Mesodermal cell (in vitro differentiated cells): ENCODE measurements around the gene CGREF1.

Experiments used
- H3K27ac ChIP-seq: 2 replicates; pipeline ENCODE4 v1.7.0; 2013; ENCODE audit warnings: mild to moderate bottlenecking, low read depth, low read length, moderate library complexity; ENCODE audit not compliant: severe bottlenecking
- H3K36me3 ChIP-seq: 2 replicates; pipeline ENCODE4 v1.7.1; 2013; ENCODE audit warnings: mild to moderate bottlenecking, low read length, moderate library complexity; ENCODE audit not compliant: control insufficient read depth, insufficient read depth
- H3K4me1 ChIP-seq: one replicate; pipeline ENCODE4 v1.7.1; 2013; ENCODE audit warnings: mild to moderate bottlenecking, low read length; ENCODE audit not compliant: insufficient read depth, control insufficient read depth, poor library complexity, severe bottlenecking
- H3K4me3 ChIP-seq: 2 replicates; pipeline ENCODE4 v1.7.0; 2013; ENCODE audit warnings: low read length, control low read depth, mild to moderate bottlenecking; ENCODE audit not compliant: insufficient read depth, poor library complexity, severe bottlenecking; ENCODE audit errors: extremely low read depth
- H3K9me3 ChIP-seq: 2 replicates; pipeline ENCODE4 v1.7.1; 2013; ENCODE audit warnings: mild to moderate bottlenecking, low read length, moderate library complexity; ENCODE audit not compliant: control insufficient read depth
- WGBS, 2 experiments: methylation state at CpG; one replicate each; pipeline ENCODE4 v1.1.5; 2013; ENCODE audit warnings: missing lambda C conversion rate in 2 of 2; ENCODE audit not compliant: insufficient coverage in 2 of 2; 5-methylcytosine and 5-hydroxymethylcytosine counted together

The CGREF1 gene

DNA sequence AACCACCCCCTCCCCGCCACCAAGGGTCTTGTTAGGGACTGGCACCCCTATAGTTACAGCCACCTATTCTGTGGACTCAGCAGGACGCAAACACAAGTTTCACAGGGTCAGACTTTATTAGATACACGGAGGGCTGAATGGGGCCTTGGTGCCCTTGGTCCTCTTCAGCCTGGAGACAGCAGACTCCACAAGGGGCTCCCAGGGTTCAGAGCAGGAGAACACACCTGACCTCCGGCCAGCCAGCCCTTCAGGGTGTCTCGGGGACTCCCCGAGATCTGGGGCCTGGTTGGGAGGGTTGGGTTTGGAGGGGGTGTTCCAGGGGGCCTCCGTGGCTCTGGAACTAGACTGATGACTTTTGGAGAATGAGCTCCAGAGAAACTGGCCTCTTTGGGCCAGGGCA is 17.8 kb upstream of the CGREF1 start:
- H3K36me3 ChIP-seq: peaks cover 16% of the 10 kb centered on the region
- no peak overlapping the region for H3K27ac ChIP-seq
- no peak overlapping the region for H3K4me3 ChIP-seq
- H3K4me1 ChIP-seq: peaks cover 9% of the 10 kb centered on the region
- WGBS, 2 experiments: 87 to 95% methylated on average over 5 to 7 of the region's 7 CpGs
- H3K9me3 ChIP-seq: no peaks in the 10 kb centered on the region

DNA sequence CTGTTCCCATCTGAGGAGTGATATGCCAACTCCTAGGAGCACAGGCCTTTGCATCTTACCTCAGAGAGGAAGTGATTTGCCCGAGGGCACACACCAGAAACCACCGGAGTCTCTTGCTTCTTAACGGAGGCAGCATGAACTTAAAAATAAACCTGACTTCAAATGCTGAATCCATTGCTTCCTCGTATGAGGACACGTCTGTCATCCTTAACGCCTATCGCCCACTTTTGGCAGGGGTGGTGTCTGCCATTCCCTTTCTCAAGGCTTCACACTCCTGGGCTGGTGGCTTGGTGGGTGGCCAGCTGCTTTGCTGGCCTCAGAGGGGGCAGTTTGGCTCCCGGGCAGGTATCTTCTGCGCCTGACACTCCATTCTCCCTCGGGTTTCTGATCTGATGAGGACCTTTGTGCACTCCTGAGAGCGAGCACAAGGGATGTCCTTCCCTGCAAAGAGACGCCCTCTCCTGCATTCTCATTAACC is 16.6 kb upstream of the CGREF1 start:
- no peak overlapping the region for H3K4me3 ChIP-seq

DNA sequence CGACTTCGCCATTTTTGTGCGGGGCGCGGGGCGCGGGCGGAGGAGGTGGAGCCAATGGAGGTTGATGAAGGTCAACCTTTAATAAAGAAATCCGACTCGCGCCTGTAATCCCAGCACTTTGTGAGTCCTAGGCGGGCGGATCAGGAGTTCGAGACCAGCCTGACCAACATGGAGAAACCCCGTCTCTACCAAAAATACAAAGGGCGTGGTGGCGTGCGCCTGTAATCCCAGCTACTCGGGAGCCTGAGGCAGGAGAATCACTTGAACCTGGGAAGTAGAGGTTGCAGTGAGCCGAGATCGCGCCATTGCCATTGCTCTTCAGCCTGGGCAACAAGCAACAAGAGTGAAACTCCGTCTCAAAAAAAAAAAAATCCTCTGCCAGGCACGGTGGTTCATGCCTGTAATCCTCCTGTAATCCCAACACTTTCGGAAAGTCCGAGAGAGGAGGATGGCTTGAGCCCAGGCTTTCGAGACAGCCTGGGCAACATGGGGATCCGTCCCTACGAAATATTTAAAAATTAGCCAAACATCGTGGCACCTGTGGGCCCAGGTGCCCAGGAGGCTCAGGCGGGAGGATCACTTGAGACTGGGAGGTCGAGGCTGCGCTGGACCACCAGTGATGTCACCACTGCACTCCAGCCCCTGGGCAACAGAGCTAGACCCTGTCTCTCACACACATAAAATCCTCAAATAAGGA is 16.0 kb upstream of the CGREF1 start:
- peak overlapping the region; percentile 99 for H3K4me3 ChIP-seq
- no peaks in the 10 kb centered on the region for H3K9me3 ChIP-seq
- no peak overlapping the region for H3K27ac ChIP-seq
- H3K4me1 ChIP-seq: peaks cover 9% of the 10 kb centered on the region
- peaks cover 34% of the 10 kb centered on the region for H3K36me3 ChIP-seq
- WGBS, 2 experiments: 55 to 58% methylated on average over 33 of the region's 33 CpGs

More for the DNA sequence above, 16.6 kb upstream of the CGREF1 start:
- Histone ChIP-seq H3K9me3 (no peaks in the 10 kb centered on the region), H3K27ac (no peak overlapping the region), H3K36me3 (peaks cover 28% of the 10 kb centered on the region), H3K4me1 (peaks cover 9% of the 10 kb centered on the region)
- 93 to 98% methylated on average over 10 to 12 of the region's 12 CpGs for WGBS, 2 experiments

DNA sequence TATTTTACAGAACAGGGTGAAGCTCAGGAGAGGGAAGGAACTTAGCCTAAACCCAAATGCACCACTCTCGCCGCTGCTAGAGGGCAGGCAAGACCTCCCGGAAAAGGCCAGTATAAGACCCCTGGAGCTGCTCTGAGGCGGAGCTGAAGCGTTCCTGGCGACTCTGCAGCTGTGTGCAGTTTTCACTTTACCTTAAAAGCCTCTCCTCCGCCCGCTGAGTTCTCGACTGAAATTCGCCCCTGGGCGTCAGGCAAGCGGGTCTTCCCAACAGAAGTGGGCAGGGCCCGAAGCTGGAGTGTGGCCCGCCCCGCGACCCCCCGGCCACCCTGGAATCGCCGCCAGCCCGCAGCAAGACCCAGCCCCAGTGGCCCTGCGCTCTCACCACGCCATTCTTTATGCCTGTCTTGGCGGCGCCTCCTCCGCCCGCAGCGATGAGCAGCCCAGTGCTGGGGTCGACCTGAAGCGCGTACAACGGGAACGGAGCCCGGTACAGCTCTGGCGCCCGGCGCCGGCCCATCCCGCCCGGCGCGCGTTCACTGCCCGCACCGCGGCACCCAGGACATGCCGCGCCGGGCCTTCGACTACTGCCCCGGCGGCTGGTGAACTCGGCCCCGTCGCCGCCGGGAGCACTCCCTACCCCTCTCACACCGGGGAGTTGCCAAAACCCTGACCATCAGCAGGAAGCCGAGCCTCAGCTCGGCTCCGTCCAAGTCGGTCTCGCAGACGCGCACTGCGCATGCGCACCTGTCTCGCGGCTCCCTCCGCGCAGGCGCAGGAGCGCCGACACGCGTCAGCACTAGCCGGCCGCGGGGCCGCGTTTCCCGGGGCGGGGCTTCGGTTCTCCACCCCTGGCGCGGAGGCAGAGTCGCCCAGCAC is 15.2 kb upstream of the CGREF1 start, which contains the start of gene PREB:
Gene PREB, minus strand, starts transcription at position 732 of the 876 bp plus-strand sequence. Its CDS starts 215 bp downstream, at position 517.
- Histone ChIP-seq H3K36me3 (peaks cover 40% of the 10 kb centered on the region), H3K9me3 (no peaks in the 10 kb centered on the region), H3K4me3 (peak within 1 kb of the TSS; percentile 99), H3K27ac (no peak within 1 kb of the TSS), H3K4me1 (peaks cover 9% of the 10 kb centered on the region)
- WGBS, 2 experiments: 0% methylated on average over 56 to 75 of the region's 86 CpGs

DNA sequence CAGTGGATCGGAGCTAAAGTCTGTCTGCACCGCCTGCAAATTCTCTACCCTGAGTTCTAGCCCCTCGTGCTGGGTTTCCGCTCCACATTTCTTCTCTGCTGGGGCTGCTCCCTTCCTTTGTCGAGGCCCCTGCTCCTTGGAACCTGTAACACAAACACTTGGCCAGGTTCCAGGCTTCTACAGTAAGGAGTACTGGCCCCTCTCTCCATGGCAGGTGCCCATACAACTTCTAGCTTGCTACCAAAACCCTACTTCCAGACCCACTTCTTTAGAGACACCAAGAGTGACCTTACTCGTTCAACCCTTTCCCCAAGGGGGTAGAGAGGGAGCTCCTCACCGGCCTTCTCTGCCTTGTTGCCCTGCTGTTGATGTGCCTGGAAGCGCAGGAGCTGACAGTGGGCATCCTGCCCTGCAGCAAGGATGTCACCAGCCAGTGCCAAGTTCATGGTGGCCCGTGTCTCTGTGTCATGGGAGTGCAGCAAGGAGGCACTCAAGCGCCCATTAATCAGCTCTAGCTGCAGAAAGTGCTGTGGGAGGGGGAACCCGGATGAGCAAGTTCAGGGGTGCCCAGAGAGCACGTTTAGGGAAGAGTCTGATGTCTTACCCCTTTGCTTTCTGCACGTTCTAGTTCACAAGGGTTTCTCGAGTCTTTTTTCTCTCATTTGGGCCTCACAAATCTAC is 14.4 kb upstream of the CGREF1 start:
- no peak overlapping the region for H3K27ac ChIP-seq
- H3K36me3 ChIP-seq: peaks cover 40% of the 10 kb centered on the region
- 66 to 77% methylated on average over 10 to 13 of the region's 14 CpGs for WGBS, 2 experiments
- H3K4me1 ChIP-seq: peaks cover 9% of the 10 kb centered on the region
- no peaks in the 10 kb centered on the region for H3K9me3 ChIP-seq
- H3K4me3 ChIP-seq: peak overlapping the region; percentile 99

- H3K9me3 ChIP-seq: no peaks in the 10 kb centered on the region
- peaks cover 9% of the 10 kb centered on the region for H3K4me1 ChIP-seq
- no peak overlapping the region for H3K27ac ChIP-seq
- H3K36me3 ChIP-seq: peaks cover 40% of the 10 kb centered on the region
- 97 to 98% methylated on average over 10 to 11 of the region's 11 CpGs for WGBS, 2 experiments
- no peak overlapping the region for H3K4me3 ChIP-seq
Measured at GRCh38 chr2:27131429-27131828, 12.5 kb upstream of the CGREF1 start.

GRCh38 chr2:27130396-27130795 is 11.5 kb upstream of the CGREF1 start:
- H3K4me3 ChIP-seq: no peak overlapping the region
- no peaks in the 10 kb centered on the region for H3K9me3 ChIP-seq
- H3K27ac ChIP-seq: no peak overlapping the region
- peaks cover 9% of the 10 kb centered on the region for H3K4me1 ChIP-seq
- peaks cover 40% of the 10 kb centered on the region for H3K36me3 ChIP-seq
- 93 to 96% methylated on average over 9 to 10 of the region's 10 CpGs for WGBS, 2 experiments

DNA sequence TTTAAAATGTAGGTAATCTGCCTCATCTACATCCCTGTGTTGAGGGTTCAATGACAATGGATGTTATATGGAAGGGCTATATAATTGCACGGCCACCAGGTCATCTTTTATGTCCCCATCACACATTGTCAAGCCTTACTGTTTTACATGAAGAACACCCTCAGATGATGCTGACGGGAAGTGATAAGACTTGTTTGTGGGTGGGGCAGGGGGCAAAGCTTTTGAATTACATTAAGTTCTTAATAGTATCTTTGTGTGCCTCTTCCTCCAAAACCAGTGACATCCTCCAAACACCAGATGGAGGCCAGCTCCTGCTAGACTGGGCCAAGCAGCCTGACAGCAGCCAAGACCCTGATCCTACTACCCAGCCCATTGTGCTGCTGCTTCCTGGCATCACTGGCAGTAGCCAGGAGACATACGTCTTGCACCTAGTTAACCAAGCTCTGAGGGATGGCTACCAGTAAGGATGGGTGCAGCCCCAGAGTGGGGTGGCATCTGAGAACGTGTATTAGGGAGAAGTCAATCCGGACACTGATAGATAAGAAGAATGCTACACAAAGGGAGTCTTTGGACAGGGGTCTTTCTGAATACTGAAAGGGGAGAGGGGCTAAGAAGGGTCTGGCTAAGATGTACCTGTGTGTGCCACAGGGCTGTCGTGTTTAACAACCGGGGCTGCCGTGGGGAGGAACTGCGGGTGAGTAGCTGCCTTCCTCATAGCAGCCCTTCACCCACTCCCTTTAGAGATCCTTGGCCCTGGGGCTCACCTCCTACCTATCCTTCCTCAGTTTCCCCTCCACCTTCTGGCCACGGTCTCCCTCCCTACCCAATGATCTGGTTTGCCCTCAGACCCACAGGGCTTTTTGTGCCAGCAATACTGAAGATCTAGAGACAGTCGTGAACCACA is 10.0 kb upstream of the CGREF1 start:
- WGBS, 2 experiments: 92 to 97% methylated on average over 5 to 8 of the region's 11 CpGs
- H3K4me1 ChIP-seq: peaks cover 9% of the 10 kb centered on the region
- H3K27ac ChIP-seq: no peak overlapping the region
- peaks cover 40% of the 10 kb centered on the region for H3K36me3 ChIP-seq
- no peak overlapping the region for H3K4me3 ChIP-seq
- H3K9me3 ChIP-seq: no peaks in the 10 kb centered on the region

DNA sequence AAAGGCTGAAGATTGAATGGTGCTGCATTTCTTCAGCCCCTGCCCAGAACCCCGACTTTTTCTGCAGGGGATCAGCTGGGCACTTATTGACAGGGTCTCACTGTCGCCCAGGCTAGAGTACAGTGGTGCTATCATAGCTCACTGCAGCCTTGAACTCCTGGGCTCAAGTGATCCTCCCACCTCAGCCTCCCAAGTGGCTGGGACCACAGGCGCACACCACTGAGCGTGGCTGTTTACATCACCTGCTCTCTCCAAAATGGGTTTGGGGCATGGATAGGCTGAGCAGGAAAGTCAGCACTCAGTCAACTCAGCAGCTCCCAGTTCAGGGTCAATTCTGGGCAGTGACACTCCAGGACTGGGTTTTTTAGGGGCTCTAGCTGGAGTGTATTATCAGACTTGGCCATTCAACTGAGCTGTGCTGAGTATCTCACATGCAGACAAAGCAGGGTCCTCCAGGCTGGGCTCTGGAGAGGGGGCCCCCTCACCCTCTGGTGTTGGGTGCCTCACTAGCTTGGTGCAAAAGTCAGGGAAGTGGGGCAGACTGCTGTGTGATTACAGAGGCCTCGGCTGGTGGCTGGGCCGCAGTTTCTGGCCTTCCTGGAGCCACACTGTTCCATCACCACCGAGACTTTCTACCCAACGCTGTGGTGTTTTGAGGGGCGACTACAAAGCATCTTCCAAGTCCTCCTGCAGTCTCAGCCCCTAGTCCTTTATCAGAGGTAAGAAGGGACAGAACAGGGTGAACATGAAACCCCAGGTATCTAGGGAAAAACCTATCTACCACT is 9.1 kb upstream of the CGREF1 start:
- H3K4me1 ChIP-seq: peaks cover 3% of the 10 kb centered on the region
- no peaks in the 10 kb centered on the region for H3K9me3 ChIP-seq
- WGBS, 2 experiments: 88 to 90% methylated on average over 9 of the region's 9 CpGs
- H3K27ac ChIP-seq: no peak overlapping the region
- peaks cover 37% of the 10 kb centered on the region for H3K36me3 ChIP-seq
- no peak overlapping the region for H3K4me3 ChIP-seq
